Glomerular endothelial cell (primary cell): ENCODE data around the gene OR11H12. TPM values are rescaled to one million over a fixed set of nuclear protein-coding genes. Genes with fewer than 3 reads are reported as not detected.
"Not testable (repeated sequence)": the region's sequence is repeated elsewhere in the genome, so short reads cannot be mapped to it uniquely, and the experiment has no call there.

Experiments used
- DNase-seq: peaks from one replicate; pipeline ENCODE4 v3.0.0-alpha.2; 2011; ENCODE audit warnings: low read depth, low spot score; ENCODE audit errors: extremely low read depth
- total RNA-seq: library from RNA; depleted of rRNA; stranded (reverse); fragments of >200 nt; gene quantifications from 2 replicates; pipeline ENCODE4 v1.2.3, GENCODE V29; 2015

The OR11H12 gene
- total RNA-seq: not detected in 2 replicates

- DNase-seq: not testable (repeated sequence)
Measured at GRCh38 chr14:18600817-18601216, at the start of gene OR11H12. Gene OR11H12, plus strand, starts transcription at chr14:18601117. Its CDS starts 0 bp downstream, at chr14:18601117.

GRCh38 chr14:18582908-18583307, 18.0 kb upstream of the OR11H12 start:
- DNase-seq: not testable (repeated sequence)

- DNase-seq: not testable (repeated sequence)
Measured at GRCh38 chr14:18626610-18627213, 25.8 kb downstream of the OR11H12 start.

- not testable (repeated sequence) for DNase-seq
Measured at GRCh38 chr14:18636066-18636465, 35.1 kb downstream of the OR11H12 start.

GRCh38 chr14:18638032-18638431, 37.1 kb downstream of the OR11H12 start:
- not testable (repeated sequence) for DNase-seq

GRCh38 chr14:18638785-18639184, 37.9 kb downstream of the OR11H12 start:
- not testable (repeated sequence) for DNase-seq

GRCh38 chr14:18646075-18646730, 45.3 kb downstream of the OR11H12 start:
- DNase-seq: not testable (repeated sequence)
